H1 (cell line): ENCODE data around the gene MEF2D. TPM values are rescaled to one million over a fixed set of nuclear protein-coding genes. Genes with fewer than 3 reads are reported as not detected.

ENCODE experiments used
- polyA plus RNA-seq, 7 experiments: library from polyadenylated mRNA; depleted of rRNA in 3 of 7; stranded (reverse) in 5 of 7; unstranded in 2 of 7; fragments of >200 nt in 5 of 7; fragments of 200-250 nt in 2 of 7; gene quantifications; 1 replicate in 5 of 7; 2 replicates in 1 of 7; 4 replicates in 1 of 7; pipeline versions ENCODE4 v1.2.1 to v1.2.3, GENCODE V29; 2011 to 2013; ENCODE audit warnings: missing spikeins in 2 of 7, mixed read lengths in 2 of 7
- total RNA-seq: library from RNA; stranded (reverse); fragmentation: NEBNext Ultra II Directional; extraction: Animal tissue kit (Norgen Biotek cat#: 25700); gene quantifications from 2 replicates; pipeline ENCODE4 v1.2.1, GENCODE V29; 2021
- TF ChIP-seq, protein P1 (sequence below): fragments of 300-600 bp; sonication (generic); IDR thresholded peaks from 2 replicates; pipeline ENCODE4 v1.7.1; 2012; ENCODE audit warnings: low read length, moderate library complexity, mild to moderate bottlenecking, inconsistent platforms; ENCODE audit not compliant: insufficient replicate concordance

MEF2D gene
- total and polyA plus RNA-seq, 2 of the 8 experiments (the other 6 are each of a cell fraction or from before 2014, with no cell fraction given) = 17.3 to 20.3 TPM

DNA sequence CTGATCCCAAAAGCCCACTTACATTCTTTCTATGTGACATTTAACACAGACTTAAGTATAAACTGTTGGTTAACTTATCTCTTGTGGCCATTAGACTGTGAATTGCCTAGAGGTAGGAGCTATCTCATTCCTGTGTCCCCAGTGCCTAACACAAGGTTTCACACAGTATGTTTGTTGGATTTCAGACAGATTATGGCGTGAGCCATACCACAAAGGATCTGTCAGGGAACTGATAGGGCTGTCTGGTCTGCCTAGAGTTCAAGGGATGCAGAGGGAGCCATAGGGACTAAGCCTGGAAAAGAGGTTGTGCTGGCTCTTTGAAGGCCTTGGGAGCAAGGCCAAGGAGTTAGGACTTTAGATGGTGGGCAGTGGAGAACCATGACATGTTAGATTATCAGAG is 40.0 kb downstream of the MEF2D start (continued):
- TF ChIP-seq, protein P1, sequence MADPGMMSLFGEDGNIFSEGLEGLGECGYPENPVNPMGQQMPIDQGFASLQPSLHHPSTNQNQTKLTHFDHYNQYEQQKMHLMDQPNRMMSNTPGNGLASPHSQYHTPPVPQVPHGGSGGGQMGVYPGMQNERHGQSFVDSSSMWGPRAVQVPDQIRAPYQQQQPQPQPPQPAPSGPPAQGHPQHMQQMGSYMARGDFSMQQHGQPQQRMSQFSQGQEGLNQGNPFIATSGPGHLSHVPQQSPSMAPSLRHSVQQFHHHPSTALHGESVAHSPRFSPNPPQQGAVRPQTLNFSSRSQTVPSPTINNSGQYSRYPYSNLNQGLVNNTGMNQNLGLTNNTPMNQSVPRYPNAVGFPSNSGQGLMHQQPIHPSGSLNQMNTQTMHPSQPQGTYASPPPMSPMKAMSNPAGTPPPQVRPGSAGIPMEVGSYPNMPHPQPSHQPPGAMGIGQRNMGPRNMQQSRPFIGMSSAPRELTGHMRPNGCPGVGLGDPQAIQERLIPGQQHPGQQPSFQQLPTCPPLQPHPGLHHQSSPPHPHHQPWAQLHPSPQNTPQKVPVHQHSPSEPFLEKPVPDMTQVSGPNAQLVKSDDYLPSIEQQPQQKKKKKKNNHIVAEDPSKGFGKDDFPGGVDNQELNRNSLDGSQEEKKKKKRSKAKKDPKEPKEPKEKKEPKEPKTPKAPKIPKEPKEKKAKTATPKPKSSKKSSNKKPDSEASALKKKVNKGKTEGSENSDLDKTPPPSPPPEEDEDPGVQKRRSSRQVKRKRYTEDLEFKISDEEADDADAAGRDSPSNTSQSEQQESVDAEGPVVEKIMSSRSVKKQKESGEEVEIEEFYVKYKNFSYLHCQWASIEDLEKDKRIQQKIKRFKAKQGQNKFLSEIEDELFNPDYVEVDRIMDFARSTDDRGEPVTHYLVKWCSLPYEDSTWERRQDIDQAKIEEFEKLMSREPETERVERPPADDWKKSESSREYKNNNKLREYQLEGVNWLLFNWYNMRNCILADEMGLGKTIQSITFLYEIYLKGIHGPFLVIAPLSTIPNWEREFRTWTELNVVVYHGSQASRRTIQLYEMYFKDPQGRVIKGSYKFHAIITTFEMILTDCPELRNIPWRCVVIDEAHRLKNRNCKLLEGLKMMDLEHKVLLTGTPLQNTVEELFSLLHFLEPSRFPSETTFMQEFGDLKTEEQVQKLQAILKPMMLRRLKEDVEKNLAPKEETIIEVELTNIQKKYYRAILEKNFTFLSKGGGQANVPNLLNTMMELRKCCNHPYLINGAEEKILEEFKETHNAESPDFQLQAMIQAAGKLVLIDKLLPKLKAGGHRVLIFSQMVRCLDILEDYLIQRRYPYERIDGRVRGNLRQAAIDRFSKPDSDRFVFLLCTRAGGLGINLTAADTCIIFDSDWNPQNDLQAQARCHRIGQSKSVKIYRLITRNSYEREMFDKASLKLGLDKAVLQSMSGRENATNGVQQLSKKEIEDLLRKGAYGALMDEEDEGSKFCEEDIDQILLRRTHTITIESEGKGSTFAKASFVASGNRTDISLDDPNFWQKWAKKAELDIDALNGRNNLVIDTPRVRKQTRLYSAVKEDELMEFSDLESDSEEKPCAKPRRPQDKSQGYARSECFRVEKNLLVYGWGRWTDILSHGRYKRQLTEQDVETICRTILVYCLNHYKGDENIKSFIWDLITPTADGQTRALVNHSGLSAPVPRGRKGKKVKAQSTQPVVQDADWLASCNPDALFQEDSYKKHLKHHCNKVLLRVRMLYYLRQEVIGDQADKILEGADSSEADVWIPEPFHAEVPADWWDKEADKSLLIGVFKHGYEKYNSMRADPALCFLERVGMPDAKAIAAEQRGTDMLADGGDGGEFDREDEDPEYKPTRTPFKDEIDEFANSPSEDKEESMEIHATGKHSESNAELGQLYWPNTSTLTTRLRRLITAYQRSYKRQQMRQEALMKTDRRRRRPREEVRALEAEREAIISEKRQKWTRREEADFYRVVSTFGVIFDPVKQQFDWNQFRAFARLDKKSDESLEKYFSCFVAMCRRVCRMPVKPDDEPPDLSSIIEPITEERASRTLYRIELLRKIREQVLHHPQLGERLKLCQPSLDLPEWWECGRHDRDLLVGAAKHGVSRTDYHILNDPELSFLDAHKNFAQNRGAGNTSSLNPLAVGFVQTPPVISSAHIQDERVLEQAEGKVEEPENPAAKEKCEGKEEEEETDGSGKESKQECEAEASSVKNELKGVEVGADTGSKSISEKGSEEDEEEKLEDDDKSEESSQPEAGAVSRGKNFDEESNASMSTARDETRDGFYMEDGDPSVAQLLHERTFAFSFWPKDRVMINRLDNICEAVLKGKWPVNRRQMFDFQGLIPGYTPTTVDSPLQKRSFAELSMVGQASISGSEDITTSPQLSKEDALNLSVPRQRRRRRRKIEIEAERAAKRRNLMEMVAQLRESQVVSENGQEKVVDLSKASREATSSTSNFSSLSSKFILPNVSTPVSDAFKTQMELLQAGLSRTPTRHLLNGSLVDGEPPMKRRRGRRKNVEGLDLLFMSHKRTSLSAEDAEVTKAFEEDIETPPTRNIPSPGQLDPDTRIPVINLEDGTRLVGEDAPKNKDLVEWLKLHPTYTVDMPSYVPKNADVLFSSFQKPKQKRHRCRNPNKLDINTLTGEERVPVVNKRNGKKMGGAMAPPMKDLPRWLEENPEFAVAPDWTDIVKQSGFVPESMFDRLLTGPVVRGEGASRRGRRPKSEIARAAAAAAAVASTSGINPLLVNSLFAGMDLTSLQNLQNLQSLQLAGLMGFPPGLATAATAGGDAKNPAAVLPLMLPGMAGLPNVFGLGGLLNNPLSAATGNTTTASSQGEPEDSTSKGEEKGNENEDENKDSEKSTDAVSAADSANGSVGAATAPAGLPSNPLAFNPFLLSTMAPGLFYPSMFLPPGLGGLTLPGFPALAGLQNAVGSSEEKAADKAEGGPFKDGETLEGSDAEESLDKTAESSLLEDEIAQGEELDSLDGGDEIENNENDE = no peak
